NCI-H748 treated with DMSO at 0.1 percent for 48 hours (cell line): ENCODE data around the gene DGCR6.
"Not testable (repeated sequence)": the region's sequence is repeated elsewhere in the genome, so short reads cannot be mapped to it uniquely, and the experiment has no call there.

Experiments used
- DNase-seq: peaks from one replicate; lab custom pipeline; 2025; lab: John Stamatoyannopoulos, UW

DGCR6 gene

DNA sequence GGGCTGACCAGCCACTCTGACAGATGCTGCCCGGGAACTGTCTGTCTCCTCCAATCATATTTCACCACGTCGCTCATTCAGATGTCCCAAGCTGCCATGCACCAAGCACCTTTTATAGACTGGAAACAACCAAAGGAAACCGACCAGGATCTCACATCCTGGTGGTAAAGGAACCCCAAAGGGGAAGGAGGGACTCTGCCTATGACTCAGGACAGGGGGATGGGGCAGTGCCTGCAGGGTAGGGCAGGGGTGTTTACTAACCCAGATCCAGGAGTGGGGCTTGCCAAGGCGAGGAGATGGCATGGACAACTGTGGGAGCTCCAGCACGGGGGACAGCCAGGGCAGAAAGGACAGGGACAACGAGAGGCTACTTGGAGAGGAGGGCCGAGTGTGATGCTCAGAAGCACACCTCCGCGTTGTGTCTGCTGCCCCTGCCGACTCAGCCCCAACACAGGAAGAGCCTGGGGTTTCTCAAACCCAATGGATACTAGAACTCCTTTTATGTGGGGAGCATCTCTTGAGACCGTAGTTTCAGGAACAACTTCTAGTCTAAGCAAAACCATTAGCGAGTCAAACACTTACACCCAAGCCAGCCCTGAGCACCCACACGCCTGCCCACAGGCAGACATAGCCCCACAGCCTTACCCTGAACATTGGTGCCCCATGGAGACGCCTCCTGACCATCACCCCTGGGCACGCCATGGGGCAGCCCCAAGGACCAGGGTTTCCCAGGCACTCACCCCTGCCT is 26.0 kb downstream of the DGCR6 start:
- DNase-seq, result no peak

DNA sequence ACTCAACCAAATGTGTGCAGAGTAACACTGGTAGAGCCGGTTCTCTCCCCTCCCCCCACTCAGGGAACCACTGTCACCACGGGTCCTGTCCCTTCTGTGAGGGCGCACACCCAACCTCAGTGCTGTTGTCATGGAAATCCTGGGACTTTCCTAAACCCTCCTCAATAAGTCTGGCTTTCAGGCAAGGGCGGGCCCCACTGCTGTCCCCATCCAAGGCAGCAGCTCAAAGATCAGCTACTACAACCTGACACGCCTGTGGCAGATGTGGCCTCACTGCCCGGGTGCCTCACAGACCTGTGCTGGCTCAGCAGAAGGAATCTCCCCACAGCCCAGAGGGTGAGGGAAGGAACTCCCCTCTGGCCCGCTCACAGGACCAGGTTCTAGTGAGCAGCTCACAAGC is 27.8 kb downstream of the DGCR6 start:
- no peak for DNase-seq

DNA sequence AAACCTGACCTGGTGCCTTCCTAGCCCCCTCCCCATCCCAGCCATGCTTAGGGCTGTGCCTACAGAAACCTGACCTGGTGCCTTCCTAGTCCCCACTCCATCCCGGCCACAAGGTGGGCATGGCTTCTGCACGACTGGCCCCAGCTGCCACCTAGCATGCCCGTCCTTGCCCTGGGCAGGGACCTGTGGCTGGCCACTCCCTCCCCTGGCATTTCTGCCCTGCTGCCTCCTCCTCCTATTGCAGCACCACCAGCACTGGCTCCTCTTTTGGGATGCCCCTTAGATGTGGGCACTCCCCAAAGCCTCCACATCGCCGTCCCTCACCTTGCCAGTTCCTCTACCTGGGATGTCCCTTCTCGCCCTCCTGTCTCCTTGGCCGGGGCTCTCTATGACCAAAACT is 28.6 kb downstream of the DGCR6 start:
- not testable (repeated sequence) for DNase-seq

DNA sequence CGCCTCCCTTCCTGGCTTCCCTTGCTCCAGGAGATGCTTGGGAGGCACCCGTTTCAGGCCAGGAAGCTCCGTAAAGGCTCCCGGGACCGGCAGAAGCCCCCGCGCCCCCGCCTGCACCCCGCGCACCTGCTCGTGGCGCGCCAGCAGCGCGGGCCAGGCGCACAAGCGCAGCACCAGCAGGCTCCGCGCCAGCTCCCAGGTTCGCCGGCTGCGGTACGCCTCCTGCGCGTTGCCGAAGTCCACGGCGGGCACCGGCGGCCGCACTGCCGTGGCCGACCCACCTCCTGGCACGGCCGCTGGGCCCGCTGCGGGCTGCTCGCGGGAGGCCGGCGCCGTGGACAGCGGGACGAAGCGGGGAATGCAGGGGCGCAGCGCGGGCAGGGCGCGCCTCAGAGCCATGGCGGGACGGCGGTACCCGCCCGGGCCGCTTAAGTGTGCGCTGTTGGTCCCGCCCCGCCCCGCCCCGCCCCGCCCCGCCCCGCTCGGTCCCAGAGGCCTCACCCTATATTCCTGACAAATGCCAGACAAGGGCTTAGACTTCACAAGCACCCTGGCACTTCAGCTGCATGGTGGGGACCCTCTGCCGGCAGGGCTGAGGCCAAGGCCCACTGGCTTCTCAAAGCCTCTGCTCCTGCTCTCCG is 29.9 kb downstream of the DGCR6 start, which contains the start of gene PRODH:
Gene PRODH (minus strand): TSS at position 405 of the 641 bp plus-strand sequence. CDS start 6 bp downstream, at position 399.
- DNase-seq, result no peak

DNA sequence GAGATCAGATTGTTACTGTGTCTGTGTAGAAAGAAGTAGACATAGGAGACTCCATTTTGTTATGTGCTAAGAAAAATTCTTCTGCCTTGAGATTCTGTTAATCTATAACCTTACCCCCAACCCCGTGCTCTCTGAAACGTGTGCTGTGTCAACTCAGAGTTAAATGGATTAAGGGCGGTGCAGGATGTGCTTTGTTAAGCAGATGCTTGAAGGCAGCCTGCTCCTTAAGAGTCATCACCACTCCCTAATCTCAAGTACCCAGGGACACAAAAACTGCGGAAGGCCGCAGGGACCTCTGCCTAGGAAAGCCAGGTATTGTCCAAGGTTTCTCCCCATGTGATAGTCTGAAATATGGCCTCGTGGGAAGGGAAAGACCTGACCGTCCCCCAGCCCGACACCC is 32.6 kb downstream of the DGCR6 start:
- not testable (repeated sequence) for DNase-seq

DNA sequence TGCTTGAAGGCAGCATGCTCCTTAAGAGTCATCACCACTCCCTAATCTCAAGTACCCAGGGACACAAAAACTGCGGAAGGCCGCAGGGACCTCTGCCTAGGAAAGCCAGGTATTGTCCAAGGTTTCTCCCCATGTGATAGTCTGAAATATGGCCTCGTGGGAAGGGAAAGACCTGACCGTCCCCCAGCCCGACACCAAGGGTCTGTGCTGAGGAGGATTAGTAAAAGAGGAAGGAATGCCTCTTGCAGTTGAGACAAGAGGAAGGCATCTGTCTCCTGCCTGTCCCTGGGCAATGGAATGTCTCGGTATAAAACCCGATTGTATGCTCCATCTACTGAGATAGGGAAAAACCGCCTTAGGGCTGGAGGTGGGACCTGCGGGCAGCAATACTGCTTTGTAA is 41.0 kb downstream of the DGCR6 start:
- not testable (repeated sequence) for DNase-seq

DNA sequence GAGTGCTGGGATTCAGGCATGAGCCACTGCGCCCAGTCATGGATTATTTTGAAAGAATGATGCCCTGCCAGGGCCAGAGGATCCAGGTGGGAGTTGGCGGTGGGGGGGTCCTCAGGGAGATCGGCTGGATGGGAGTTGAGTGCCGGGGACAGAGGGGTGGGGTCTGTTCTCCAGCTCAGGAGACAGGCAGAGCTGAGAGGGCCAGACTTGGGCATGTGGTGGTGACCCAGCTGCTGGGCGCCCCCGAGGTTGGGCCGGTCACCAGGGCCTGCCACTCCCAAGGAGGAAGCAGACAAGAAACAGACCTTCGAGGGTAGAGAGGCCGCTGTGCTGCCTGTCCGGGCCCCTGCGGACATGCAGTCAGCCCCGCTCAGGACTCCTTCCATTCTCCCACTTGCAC is 41.8 kb downstream of the DGCR6 start:
- DNase-seq, result no peak

DNA sequence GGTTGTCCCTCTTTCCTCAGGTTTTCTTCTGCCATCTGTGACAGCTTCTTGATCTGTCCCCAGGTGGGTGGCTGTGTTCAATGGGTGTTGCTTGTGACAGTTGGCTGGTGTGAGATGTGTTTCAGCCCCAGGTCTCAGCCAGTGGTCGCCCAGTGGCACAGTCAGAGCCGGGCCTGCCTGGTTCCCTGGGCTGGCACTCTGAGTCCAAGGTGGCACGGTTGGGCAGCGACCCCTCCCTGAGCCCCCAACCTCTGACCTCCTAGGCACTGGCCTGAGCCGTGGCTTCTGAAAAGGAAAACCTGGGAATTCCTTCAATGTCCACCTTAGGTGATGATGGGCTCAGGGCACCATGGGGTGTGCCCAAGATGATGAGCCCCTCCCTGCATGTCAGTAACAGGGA is 44.0 kb downstream of the DGCR6 start:
- no peak for DNase-seq

DNA sequence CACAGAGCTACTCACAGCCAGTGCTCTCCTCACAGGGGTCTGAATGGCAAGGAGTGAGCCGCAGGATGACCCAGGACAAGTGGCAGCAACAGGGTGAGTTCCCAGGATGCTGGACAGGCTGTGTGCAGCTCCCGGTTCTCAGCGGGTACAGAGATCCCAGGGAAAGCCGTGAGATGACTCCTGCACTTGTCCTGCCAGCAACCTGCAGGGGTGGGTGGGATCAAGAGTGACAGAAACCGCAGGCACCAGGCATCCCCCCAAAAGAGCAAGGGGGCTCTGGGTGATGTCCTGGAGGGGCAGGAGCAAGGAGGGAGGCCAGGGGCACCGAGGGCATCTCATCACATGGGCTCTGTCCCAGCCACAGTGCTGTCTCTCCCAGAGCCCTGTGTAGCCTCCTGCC is 45.9 kb downstream of the DGCR6 start:
- DNase-seq, result no peak

DNA sequence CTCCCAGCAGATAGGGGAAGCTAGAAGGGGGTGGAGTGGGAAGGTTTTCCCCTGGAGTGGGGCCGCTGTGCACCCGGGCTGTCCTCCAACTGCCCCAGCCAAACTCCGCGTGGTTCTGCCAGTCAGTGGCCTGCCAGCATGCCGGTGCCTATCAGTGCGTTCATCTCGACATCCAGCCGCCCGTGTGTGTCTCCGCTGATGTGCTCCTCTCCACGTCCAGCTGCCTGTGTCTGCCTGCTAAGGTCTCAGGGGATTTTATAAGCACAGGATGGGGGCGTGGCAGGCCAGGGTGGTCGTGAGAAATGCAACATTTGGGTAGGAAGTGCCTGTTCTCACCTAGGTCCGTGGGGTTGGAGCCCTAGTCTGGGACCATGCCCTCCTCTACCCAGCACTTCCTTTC is 47.0 kb downstream of the DGCR6 start:
- DNase-seq, result not testable (repeated sequence)

DNA sequence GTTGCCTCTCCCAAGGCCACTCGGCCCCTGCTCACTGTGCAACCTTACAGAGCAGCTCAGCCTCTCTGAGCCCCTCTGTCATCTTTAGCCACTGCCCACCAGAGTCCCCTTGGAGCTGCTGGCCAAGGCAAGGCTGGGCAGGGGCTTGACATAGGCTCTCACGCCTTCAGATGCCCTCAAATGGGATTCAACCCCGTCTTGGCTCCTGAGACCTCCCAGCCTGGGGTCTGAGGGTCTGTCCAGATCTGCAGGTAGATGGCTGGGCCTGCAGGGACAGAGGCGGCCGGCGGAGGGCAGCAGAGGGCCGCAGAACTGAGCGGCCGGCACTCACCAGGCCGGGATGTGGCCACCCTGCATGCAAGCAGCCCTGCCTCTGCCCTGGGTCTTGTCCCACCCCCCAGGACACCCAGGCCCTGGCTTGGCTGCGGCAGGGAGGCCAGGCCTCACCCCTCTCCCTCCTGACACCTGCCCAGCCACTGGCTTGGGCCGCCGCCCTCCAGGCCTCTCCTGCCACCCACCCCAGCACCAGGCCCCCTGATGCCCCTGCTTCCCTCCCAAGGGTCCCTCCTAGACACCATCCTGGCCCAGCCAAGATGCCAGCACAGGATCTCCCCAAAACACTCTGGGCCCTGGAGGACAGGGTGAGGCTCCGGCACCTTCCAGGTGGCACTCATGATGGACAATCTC is 48.3 kb downstream of the DGCR6 start:
- peak; percentile 12 for DNase-seq

DNA sequence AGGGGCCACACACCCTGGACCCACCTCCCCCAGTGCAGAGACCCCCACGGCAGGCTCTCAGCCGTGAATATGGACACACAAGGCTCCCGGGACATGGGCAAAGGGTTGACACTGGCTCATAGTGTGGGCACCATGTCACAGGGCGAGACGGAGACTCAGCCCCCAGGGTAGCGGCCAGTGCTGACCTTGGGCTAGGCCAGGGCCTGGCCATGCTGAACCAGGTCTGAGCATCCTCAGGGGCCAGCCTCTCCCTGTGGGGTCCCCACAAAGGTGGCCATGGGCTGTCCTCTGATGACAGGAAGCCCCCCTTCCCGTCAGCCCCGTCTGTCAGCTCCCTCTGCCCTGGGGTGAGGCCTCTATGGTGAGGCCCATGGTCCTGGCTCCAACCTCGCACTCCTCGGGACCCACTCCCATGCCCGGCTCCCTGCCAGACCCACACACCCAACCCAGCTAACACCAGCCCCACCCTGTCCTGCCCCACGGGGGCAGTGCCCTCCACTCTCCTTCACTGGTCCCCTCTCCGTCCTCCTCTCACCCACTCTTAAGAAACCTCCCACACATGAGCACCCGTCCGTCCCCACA is 49.0 kb downstream of the DGCR6 start:
- DNase-seq, result no peak

DNA sequence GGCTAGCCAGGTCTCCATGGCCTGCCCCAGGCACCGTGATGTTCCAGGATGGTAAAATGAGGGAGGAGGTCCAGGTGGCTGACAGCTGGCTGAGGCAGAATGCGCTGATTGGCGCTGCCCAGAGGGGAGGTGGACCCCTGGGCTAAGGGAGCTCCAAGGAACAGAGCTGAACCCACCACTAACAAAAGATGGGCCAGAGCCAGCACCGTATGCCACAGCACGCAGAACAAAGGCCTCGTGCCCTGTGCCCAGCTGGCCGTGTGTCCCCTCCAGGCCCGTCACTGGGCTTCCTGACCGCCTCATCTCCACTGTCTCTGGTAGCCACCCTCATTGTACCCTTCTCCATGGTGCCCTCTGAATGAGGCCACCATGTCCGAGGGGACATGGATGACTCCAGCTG is 49.6 kb downstream of the DGCR6 start:
- DNase-seq, result no peak

DNA sequence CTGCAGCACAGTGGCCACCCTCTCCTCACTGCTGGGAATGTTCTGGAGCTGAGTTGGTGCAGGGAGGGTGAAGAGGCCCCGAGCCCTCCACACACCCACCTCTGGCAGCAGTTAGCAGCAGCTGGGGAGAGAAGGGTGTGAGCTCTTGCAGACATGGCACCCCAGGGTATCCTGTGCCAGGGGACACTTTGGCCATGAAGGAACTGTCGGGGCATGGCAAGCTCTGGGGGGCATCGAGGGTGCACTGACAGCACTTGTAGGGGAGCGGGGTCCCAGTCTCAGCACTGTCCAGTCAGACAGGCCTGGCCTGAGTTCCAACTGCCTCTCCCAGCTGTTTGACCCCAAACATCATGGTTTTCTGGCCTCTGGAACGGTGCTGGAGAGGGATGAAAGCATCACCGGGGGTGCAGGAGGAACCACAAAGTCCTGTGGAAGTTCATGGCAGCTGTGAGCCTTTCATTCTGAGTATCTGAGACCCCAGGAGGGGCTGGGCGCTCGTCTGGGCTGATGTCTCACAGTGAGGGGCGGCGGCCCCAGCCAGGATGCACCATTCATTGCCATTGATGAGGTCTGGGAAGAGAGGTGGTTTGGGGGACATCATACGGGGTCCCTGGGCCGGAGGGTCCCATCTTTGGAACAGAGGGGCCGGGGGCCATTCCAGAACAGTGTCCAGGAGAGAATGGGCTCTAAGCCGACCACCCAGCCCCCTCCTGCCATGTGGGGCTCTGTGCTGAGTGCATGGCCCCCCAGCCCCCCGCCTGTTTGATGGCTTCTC is 50.2 kb downstream of the DGCR6 start:
- DNase-seq, result not testable (repeated sequence)

DNA sequence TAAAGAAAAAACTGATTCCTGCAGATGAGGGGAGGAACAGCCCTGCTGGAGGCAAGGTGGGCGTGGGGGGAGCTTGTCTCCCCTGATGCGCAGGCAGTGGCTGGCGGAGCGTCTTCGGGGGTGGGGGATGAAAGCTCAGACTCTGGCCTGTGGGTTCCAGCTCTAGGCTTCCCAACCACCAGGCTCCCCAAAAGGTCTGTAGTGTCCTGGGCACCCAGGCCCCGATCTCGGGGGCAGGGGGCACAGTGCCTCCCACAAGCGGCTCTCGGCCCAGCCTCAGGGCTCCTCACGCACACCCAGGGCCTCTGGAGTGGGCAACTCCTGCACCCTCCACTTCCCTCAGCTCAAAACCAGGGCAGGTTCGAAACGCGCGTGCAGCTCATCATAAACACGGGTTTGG is 50.8 kb downstream of the DGCR6 start:
- not testable (repeated sequence) for DNase-seq

DNA sequence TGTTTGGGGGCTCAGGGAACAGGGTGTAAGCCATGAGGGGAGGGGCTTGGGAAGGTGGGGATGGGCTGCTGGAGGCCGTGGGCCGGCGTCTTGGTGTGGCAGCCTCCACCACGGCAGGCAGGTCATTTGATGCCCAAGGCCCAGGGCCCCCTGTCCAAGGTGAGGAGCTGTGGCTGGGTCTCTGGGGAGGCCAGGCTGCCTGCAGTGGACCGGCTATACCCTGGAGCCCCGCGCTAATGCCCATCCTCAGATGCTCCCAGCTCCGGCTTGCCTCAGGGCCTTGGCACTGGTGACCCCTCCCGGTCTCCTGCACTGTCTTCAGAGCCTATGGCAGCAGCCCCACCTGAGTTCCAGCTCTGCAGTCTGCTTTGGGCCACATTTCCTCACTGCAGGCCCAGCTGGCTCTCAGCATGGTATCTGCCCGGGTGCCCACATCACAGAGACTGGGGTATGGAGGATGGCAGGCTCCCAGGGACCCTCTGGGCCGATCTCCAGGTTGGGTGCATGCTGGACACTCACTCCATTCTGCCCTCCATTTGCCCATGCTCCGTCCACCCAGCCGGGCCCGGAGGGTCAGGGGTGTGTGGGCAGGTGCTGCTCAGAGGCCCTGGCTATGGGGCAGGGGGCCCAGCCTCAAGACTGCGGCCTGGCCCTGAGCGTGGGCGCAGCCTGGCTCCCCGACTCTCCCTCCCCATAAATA is 51.7 kb downstream of the DGCR6 start:
- DNase-seq, result not testable (repeated sequence)

DNA sequence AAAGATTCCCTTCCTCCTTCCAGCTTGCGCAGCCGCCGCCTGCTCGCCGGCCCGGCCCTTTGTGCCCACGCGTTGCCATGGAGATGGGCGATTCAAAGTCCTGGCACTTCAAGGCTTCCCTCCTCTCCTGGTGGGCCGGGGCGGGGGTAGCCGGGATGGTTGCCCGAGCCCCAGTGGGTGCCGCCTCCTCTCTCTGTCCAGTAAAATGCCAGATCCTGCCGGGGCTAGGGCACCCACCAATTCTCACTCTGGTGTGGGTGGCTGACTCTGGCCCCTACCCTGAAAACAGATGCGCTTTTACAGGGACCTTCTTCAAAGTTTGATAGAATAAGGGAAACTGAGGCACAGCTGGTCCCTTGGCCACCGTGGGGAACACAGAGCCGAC is 52.2 kb downstream of the DGCR6 start:
- DNase-seq, result not testable (repeated sequence)

DNA sequence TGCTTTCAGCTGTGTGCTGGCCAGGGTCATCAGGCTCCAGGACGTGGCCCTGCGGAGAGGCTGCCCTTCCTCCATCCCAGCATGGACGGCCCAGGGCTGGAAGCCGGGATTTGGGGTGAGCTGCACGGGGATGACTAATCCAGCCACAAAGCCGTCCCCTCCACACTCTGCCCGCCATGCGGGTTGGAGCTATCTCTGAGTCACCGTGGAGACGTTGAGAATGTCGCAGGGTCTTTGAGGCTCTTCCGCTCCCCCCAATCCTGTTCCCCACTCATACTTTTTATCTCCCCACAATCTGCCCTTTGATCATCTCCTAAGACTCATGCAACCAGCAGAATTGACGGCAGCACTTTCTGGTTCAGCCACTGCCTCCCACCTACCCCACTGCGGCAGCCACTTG is 52.6 kb downstream of the DGCR6 start:
- DNase-seq, result not testable (repeated sequence)

DNA sequence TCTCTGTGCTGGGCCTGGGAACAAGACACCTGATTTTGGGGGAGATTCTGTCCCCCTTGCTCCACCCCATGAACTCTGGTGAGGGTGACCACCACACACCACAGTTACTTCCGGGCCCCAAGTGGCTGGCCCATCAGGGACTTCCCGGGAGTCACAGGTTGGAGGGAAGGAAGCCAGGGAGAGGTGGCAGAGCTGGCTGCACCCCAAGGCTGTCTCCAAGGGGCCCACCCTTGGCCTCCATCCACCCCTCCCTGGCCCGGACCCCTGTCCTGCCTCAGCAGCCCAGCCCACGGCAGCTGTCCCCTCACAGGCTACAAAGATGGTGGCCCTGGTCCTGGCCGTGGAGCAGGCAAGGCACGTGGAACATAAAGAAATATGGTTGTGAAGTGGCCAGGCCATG is 53.1 kb downstream of the DGCR6 start:
- not testable (repeated sequence) for DNase-seq

DNA sequence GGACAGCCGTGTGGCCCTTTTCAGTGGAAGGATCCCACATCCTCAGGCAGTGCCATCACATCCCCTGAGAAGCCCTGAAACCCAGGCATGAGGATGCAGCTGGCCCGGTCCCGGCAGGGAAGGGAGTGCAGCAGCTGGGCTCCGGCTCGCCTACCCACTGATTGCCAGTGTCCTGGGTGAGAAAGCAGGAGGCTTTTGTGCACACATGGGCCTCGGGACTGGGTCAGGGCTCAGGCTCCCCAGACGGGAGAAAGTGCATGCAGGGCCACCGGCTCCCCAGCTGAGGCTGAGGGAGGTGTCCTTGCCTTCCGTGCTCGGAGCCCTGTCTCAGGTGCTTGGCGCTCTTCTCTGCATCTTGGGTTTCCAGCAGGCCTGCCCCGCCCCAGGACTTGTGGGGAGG is 53.6 kb downstream of the DGCR6 start:
- DNase-seq, result not testable (repeated sequence)

DNA sequence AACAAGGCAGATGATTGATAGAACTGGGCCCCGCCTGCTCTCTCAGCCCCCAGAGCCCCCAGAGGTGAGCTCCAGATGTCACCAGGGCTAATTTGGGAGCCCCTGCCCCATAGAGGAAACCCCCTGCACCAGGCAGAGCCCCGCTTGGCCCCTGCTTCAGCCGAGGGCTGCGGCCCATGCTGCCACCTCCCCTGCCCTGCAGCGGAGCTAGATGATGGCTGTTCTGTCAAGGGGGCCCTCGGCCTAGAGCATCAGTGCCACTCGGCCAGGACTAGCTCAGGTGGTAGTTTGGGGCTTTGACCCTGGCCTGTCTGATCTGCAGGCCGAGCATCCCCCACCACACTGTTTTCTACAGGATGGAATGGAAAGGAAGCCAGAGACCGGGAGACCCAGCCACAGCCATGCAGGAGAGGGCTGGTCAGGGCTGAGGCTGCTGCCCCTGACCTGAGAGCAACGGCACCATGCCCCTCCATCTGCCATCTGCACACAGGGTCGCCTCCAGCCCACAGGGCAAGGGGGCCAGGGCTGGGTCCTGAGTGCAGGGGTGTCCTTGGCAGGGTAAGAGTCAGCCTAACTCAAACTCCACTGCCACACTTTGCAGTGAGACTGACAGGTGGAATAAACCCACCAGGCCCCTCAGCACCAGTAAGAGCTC is 54.2 kb downstream of the DGCR6 start:
- DNase-seq, result not testable (repeated sequence)
